GM12878 (cell line): Measurements from ENCODE around the gene HPS3. TPM values are rescaled to one million over a fixed set of nuclear protein-coding genes. Genes with fewer than 3 reads are reported as not detected.

Experiments used
- ATAC-seq: fragments of 200-7000 bp; cut with Tn5 transposase; 3 replicates; pipeline ENCODE4 v1.9.1; 2020; ENCODE audit warnings: mild to moderate bottlenecking, moderate library complexity
- BruUV-seq: library from RNA; stranded (reverse); fragments of 400-500 nt; replicated peaks from 2 replicates; lab custom pipeline; 2021; lab: Mats Ljungman, UMichigan
- CTCF ChIA-PET: fragments of 300-600 bp; sonication (Branson Sonifier 250); formaldehyde crosslinking; extraction: SDS; loops from one replicate; lab custom pipeline; 2021; ENCODE audit warnings: inconsistent platforms; lab: Yijun Ruan, JAX
- POLR2A ChIA-PET: fragments of 350-600 bp; formaldehyde crosslinking; extraction: SDS; loops from one replicate; lab custom pipeline; 2021; ENCODE audit warnings: inconsistent platforms; lab: Charles Lee
- RAD21 ChIA-PET: fragments of 300-600 bp; sonication (Branson Sonifier 250); formaldehyde crosslinking; loops from one replicate; lab custom pipeline; 2023; ENCODE audit warnings: antibody characterized with exemption; ENCODE audit not compliant: unreplicated experiment; lab: Charles Lee
- SMC1A ChIA-PET: fragments of 300-600 bp; sonication (Branson Sonifier 250); formaldehyde crosslinking; loops from one replicate; lab custom pipeline; 2023; ENCODE audit not compliant: unreplicated experiment, uncharacterized antibody; lab: Charles Lee
- DNase-seq: peaks from one replicate; pipeline ENCODE4 v3.0.0-alpha.2; 2011; ENCODE audit warnings: low read depth, low spot score
- FAIRE-seq: peaks from 3 replicates; lab custom pipeline; 2011; peaks lifted over from hg19 to GRCh38; lab: Jason Lieb, UNC
- H2AFZ ChIP-seq: 2 replicates; pipeline ENCODE4 v1.6.0; 2011; ENCODE audit warnings: low read depth, low read length, control low read depth; ENCODE audit not compliant: control insufficient read depth
- H3K27ac ChIP-seq: 2 replicates; pipeline ENCODE4 v1.5.1; 2011; ENCODE audit warnings: control low read depth; ENCODE audit not compliant: control insufficient read depth, insufficient read depth
- H3K27me3 ChIP-seq, 2 experiments: replicated peaks in 1 of 2; 2 replicates each; pipeline versions ENCODE4 v1.6.0 to v1.6.1; 2011; ENCODE audit warnings: low read length in 1 of 2; ENCODE audit not compliant: control insufficient read depth in 2 of 2, insufficient read depth in 2 of 2
- H3K36me3 ChIP-seq, 2 experiments: 2 replicates each; pipeline ENCODE4 v1.5.1; 2011; ENCODE audit warnings: low read length in 1 of 2; ENCODE audit not compliant: control insufficient read depth in 2 of 2, insufficient read depth in 2 of 2
- H3K4me1 ChIP-seq: 2 replicates; pipeline ENCODE4 v1.6.1; 2011; ENCODE audit warnings: mild to moderate bottlenecking, low read length, moderate library complexity, mixed read lengths; ENCODE audit not compliant: control insufficient read depth, insufficient read depth
- H3K4me2 ChIP-seq: 2 replicates; pipeline ENCODE4 v1.6.0; 2011; ENCODE audit warnings: control low read depth; ENCODE audit not compliant: control insufficient read depth, insufficient read depth
- H3K4me3 ChIP-seq: fragments of 200-600 bp; sonication (generic); 2 replicates; pipeline ENCODE4 v1.5.1; 2016
- H3K79me2 ChIP-seq: 2 replicates; pipeline ENCODE4 v1.6.0; 2011; ENCODE audit warnings: low read length; ENCODE audit not compliant: control insufficient read depth, insufficient read depth
- H3K9ac ChIP-seq: 2 replicates; pipeline ENCODE4 v1.8.0; 2011; ENCODE audit warnings: low read length, control low read depth, mixed read lengths; ENCODE audit not compliant: control insufficient read depth, insufficient read depth
- H3K9me3 ChIP-seq: replicated peaks from 3 replicates; pipeline ENCODE4 v1.5.1; 2011; ENCODE audit warnings: mild to moderate bottlenecking, low read length; ENCODE audit not compliant: control insufficient read depth, insufficient read depth
- H4K20me1 ChIP-seq: 2 replicates; pipeline ENCODE4 v1.6.0; 2011; ENCODE audit not compliant: control insufficient read depth, insufficient read depth
- CHD2 ChIP-seq: IDR thresholded peaks from 2 replicates; pipeline ENCODE4 v1.6.1; 2011; ENCODE audit warnings: low read depth, low read length, improper control_type of control experiment, borderline replicate concordance
- CUX1 ChIP-seq: IDR thresholded peaks from 2 replicates; pipeline ENCODE4 v1.6.1; 2012; ENCODE audit warnings: improper control_type of control experiment, low read depth, low read length; ENCODE audit not compliant: insufficient replicate concordance
- EZH2 ChIP-seq: IDR thresholded peaks from 2 replicates; pipeline ENCODE4 v1.6.1; 2012; ENCODE audit warnings: low read depth, mild to moderate bottlenecking, control low read depth, inconsistent platforms, low read length, borderline replicate concordance; ENCODE audit not compliant: control insufficient read depth
- NR2C1 ChIP-seq: fragments of 450-650 bp; IDR thresholded peaks from 2 replicates; pipeline ENCODE4 v1.6.1; 2017; ENCODE audit warnings: antibody characterized with exemption, mild to moderate bottlenecking, moderate library complexity
- SKIL ChIP-seq: fragments of 450-650 bp; IDR thresholded peaks from 2 replicates; pipeline ENCODE4 v1.6.1; 2017; ENCODE audit warnings: mild to moderate bottlenecking, low read depth, inconsistent platforms; ENCODE audit not compliant: poor library complexity, severe bottlenecking
- SMARCA5 ChIP-seq: fragments of 450-650 bp; IDR thresholded peaks from 2 replicates; pipeline ENCODE4 v1.6.1; 2017; ENCODE audit warnings: mild to moderate bottlenecking
- SREBF2 ChIP-seq: IDR thresholded peaks from 2 replicates; pipeline ENCODE4 v1.6.1; 2012; ENCODE audit warnings: mild to moderate bottlenecking, low read length
- SUZ12 ChIP-seq: fragments of 200-600 bp; sonication (generic); IDR thresholded peaks from one replicate; pipeline ENCODE4 v1.6.1; 2018; ENCODE audit warnings: antibody characterized with exemption, mild to moderate bottlenecking; ENCODE audit not compliant: unreplicated experiment
- TARDBP ChIP-seq: IDR thresholded peaks from 2 replicates; pipeline ENCODE4 v1.6.1; 2016; ENCODE audit warnings: borderline replicate concordance
- TBL1XR1 ChIP-seq: IDR thresholded peaks from 2 replicates; pipeline ENCODE4 v1.6.1; 2012; ENCODE audit warnings: low read depth, low read length, improper control_type of control experiment
- TCF3 ChIP-seq: IDR thresholded peaks from 2 replicates; pipeline ENCODE4 v1.6.1; 2012; ENCODE audit warnings: low read depth, mild to moderate bottlenecking, low read length, borderline replicate concordance; ENCODE audit not compliant: insufficient read depth
- WGBS: methylation state at CpG from one replicate; pipeline ENCODE4 v1.1.6; 2016; ENCODE audit warnings: low lambda C conversion rate; ENCODE audit not compliant: insufficient replicate concordance, insufficient coverage; ENCODE audit errors: missing lambda C conversion rate; 5-methylcytosine and 5-hydroxymethylcytosine counted together
- in situ Hi-C: fragments of 300-500 bp; cut with MboI; formaldehyde crosslinking; loops from 9 replicates; pipeline ENCODE4 v1.14.3; 2018; ENCODE audit warnings: mixed read lengths
- intact Hi-C: fragments of 100-400 bp; cut with micrococcal nuclease; formaldehyde crosslinking; loops from one replicate; pipeline ENCODE4 v1.14.2; 2022; ENCODE audit not compliant: unreplicated experiment
- polyA plus RNA-seq, 11 experiments: library from polyadenylated mRNA; depleted of rRNA in 4 of 11; unstranded in 6 of 11; stranded (reverse) in 5 of 11; fragments of >200 nt; fragmentation: Nextera tagmentation in 4 of 11; fragmentation: Illumina TruSeq in 1 of 11; extraction: Ambion mirVana in 4 of 11; extraction: Trizol in 1 of 11; gene quantifications; 1 replicate in 1 of 11; 2 replicates in 10 of 11; pipeline versions ENCODE4 v1.2.1 to v1.2.3, GENCODE V29; 2011 to 2016; ENCODE audit warnings: inconsistent platforms in 2 of 11, missing spikeins in 2 of 11, low read depth in 1 of 11
- total RNA-seq, 4 experiments: library from RNA; depleted of rRNA in 3 of 4; stranded (reverse); fragments of >200 nt in 3 of 4; fragmentation: Illumina TruSeq in 1 of 4; extraction: Trizol in 1 of 4; gene quantifications; 2 replicates each; pipeline versions ENCODE4 v1.2.1 to v1.2.3, GENCODE V29; 2013 to 2021

The HPS3 gene
- total and polyA plus RNA-seq, 10 of the 15 experiments (the other 5 are each of a cell fraction or from before 2014, with no cell fraction given) = 2.7 to 26.5 (median 14.8) TPM

- no peak for TF ChIP-seq CUX1
Measured at GRCh38 chr3:149090461-149090860, 39.0 kb upstream of the HPS3 start (continued).

- Histone ChIP-seq H3K36me3 (no peaks in the 10 kb centered on the region), H3K9me3 (no peaks in the 10 kb centered on the region; the same call in 1 of the 3 replicates), H2AFZ (peak overlapping the region; percentile 66), H3K4me3 (0 out of 2 replicates have a peak overlapping the region, but pooled peaks have one; percentile 3), H4K20me1 (no peaks in the 10 kb centered on the region), H3K27me3 (no peaks in the 10 kb centered on the region), H3K9ac (no peak overlapping the region; the same call in 1 of the 2 replicates), H3K4me2 (peak overlapping the region; percentile 57; the same call in 1 of the 2 replicates), H3K27ac (peak overlapping the region; percentile 24; the same call in 1 of the 2 replicates), H3K4me1 (peaks cover 27% of the 10 kb centered on the region), H3K79me2 (peaks cover 3% of the 10 kb centered on the region)
- 1% methylated on average over 3 of the region's 3 CpGs for WGBS
- ChIA-PET CTCF (interaction anchor here (0.6 to 1.5 kb wide), 3 partner anchors 30 to 1174 kb away, joined by 3 to 4 read pairs (median 4); no protein-coding TSS in a partner anchor), SMC1A (interaction anchor here (0.7 kb wide), 1 partner anchor 30 kb away, joined by 3 read pairs; no protein-coding TSS in a partner anchor), POLR2A (interaction anchor here (0.7 kb wide), 1 partner anchor 341 kb away, joined by 3 read pairs; no protein-coding TSS in a partner anchor), RAD21 (no interaction called here)
- in situ Hi-C loops = no loop called here
- ATAC-seq (peak; percentile 23), DNase-seq (no peak), FAIRE-seq (peak; percentile 93)
- BruUV-seq = no TSS peak
- intact Hi-C loops = no loop called here
- TF ChIP-seq TCF3 = no peak
- TF ChIP-seq TBL1XR1 = no peak
- TF ChIP-seq TARDBP = no peak
- TF ChIP-seq SKIL = no peak
- TF ChIP-seq EZH2 = no peak
- no peak for TF ChIP-seq SUZ12
- TF ChIP-seq SMARCA5 = no peak
- TF ChIP-seq SREBF2 = no peak
- no peak for TF ChIP-seq CHD2
- TF ChIP-seq NR2C1 = no peak
Measured at GRCh38 chr3:149090907-149091306, 38.5 kb upstream of the HPS3 start.
